GM23338 (cell line): ENCODE measurements around the gene SLC12A3. TPM values are rescaled to one million over a fixed set of nuclear protein-coding genes. Genes with fewer than 3 reads are reported as not detected.

Experiments
- ATAC-seq: fragments of 200-7000 bp; cut with Tn5 transposase; 3 replicates; pipeline ENCODE4 v1.9.1; 2020
- DNase-seq: peaks from one replicate; pipeline ENCODE4 v3.0.0-alpha.2; 2015; ENCODE audit warnings: low spot score
- H2AFZ ChIP-seq: fragments of 200-600 bp; sonication (generic); 2 replicates; pipeline ENCODE4 v1.8.0; 2016; ENCODE audit warnings: antibody characterized with exemption, mild to moderate bottlenecking, moderate library complexity
- H3F3A ChIP-seq: fragments of 200-600 bp; sonication (generic); replicated peaks from 2 replicates; pipeline ENCODE4 v1.8.0; 2017; ENCODE audit warnings: antibody characterized with exemption, mixed run types, low read depth
- H3K27ac ChIP-seq: fragments of 200-600 bp; sonication (generic); 2 replicates; pipeline ENCODE4 v1.6.1; 2016; ENCODE audit warnings: low read depth
- H3K27me3 ChIP-seq: fragments of 200-600 bp; sonication (generic); 2 replicates; pipeline ENCODE4 v1.8.0; 2016; ENCODE audit warnings: mild to moderate bottlenecking, mixed run types, moderate library complexity; ENCODE audit not compliant: insufficient read depth
- H3K36me3 ChIP-seq: fragments of 200-600 bp; sonication (generic); 2 replicates; pipeline ENCODE4 v1.8.0; 2016; ENCODE audit warnings: mild to moderate bottlenecking; ENCODE audit not compliant: insufficient read depth
- H3K4me1 ChIP-seq: fragments of 200-600 bp; sonication (generic); 2 replicates; pipeline ENCODE4 v1.8.0; 2016; ENCODE audit warnings: mild to moderate bottlenecking, moderate library complexity; ENCODE audit not compliant: insufficient read depth
- H3K4me2 ChIP-seq: fragments of 200-600 bp; sonication (generic); 2 replicates; pipeline ENCODE4 v1.7.1; 2017; ENCODE audit warnings: mixed run types
- H3K4me3 ChIP-seq: fragments of 200-600 bp; sonication (generic); 2 replicates; pipeline ENCODE4 v1.6.1; 2016; ENCODE audit warnings: mixed run types
- H3K79me2 ChIP-seq: fragments of 200-600 bp; sonication (generic); replicated peaks from 2 replicates; pipeline ENCODE4 v1.8.0; 2017; ENCODE audit warnings: mild to moderate bottlenecking; ENCODE audit not compliant: insufficient read depth
- H3K9me2 ChIP-seq: fragments of 200-600 bp; sonication (generic); 2 replicates; pipeline ENCODE4 v1.8.0; 2017; ENCODE audit not compliant: insufficient read depth
- H4K20me1 ChIP-seq: fragments of 200-600 bp; sonication (generic); replicated peaks from 2 replicates; pipeline ENCODE4 v1.8.0; 2017; ENCODE audit warnings: mild to moderate bottlenecking; ENCODE audit not compliant: insufficient read depth
- H3K27ac Mint-ChIP-seq: 2 replicates; pipeline ENCODE4 v1.8.0; 2020; ENCODE audit warnings: inconsistent platforms, mild to moderate bottlenecking, moderate library complexity, mixed read lengths
- H3K27me3 Mint-ChIP-seq: 3 replicates; pipeline ENCODE4 v1.8.0; 2022; ENCODE audit warnings: low read depth, mild to moderate bottlenecking, moderate library complexity, mixed read lengths, inconsistent platforms; ENCODE audit not compliant: insufficient read depth, poor library complexity
- H3K36me3 Mint-ChIP-seq: 3 replicates; pipeline ENCODE4 v1.8.0; 2021; ENCODE audit warnings: low read depth, mild to moderate bottlenecking, inconsistent platforms, moderate library complexity, mixed read lengths
- H3K4me1 Mint-ChIP-seq: 3 replicates; pipeline ENCODE4 v1.8.0; 2020; ENCODE audit warnings: mild to moderate bottlenecking, inconsistent platforms, mixed read lengths
- H3K4me3 Mint-ChIP-seq: 3 replicates; pipeline ENCODE4 v1.8.0; 2021; ENCODE audit warnings: moderate library complexity, mild to moderate bottlenecking, inconsistent platforms, mixed read lengths
- H3K9me3 Mint-ChIP-seq: 3 replicates; pipeline ENCODE4 v1.8.0; 2020; ENCODE audit warnings: moderate library complexity, mild to moderate bottlenecking, inconsistent platforms, mixed read lengths
- CREB1 ChIP-seq: fragments of 250-450 bp; sonication (Bioruptor Pico); IDR thresholded peaks from 2 replicates; pipeline ENCODE4 v1.5.0; 2020; ENCODE audit warnings: low read depth, mild to moderate bottlenecking, moderate library complexity
- EZH2 ChIP-seq: fragments of 200-600 bp; sonication (generic); IDR thresholded peaks from one replicate; pipeline ENCODE4 v1.8.0; 2017; ENCODE audit warnings: antibody characterized with exemption, mild to moderate bottlenecking, low read depth; ENCODE audit not compliant: unreplicated experiment
- NANOG ChIP-seq: IDR thresholded peaks from 2 replicates; pipeline ENCODE4 v1.6.1; 2016; ENCODE audit warnings: antibody characterized with exemption, borderline replicate concordance
- ZNF114 ChIP-seq: fragments of 250-450 bp; sonication (Bioruptor Pico); IDR thresholded peaks from 2 replicates; pipeline ENCODE4 v1.5.0; 2020; ENCODE audit warnings: mild to moderate bottlenecking, moderate library complexity
- polyA plus RNA-seq: library from polyadenylated mRNA; unstranded; fragments of >200 nt; fragmentation: Nextera tagmentation; extraction: Ambion mirVana; gene quantifications from 2 replicates; pipeline ENCODE4 v1.2.1, GENCODE V29; 2016
- total RNA-seq: library from RNA; depleted of rRNA; stranded (reverse); fragments of >200 nt; shearing (Covaris generic); gene quantifications from 2 replicates; pipeline ENCODE4 v1.2.3, GENCODE V29; 2014
- TF ChIP-seq, protein P1 (sequence below), 2 experiments: fragments of 200-600 bp in 1 of 2; sonication (generic) in 1 of 2; conservative IDR thresholded peaks; 2 replicates each; pipeline versions ENCODE4 v1.5.1 to v1.6.1; 2016 to 2017; ENCODE audit warnings: antibody characterized with exemption in 2 of 2, low read depth in 2 of 2, mild to moderate bottlenecking in 2 of 2, moderate library complexity in 1 of 2
- TF ChIP-seq, protein P2 (sequence below): IDR thresholded peaks from 2 replicates; pipeline ENCODE4 v1.6.1; 2016; ENCODE audit warnings: antibody characterized with exemption
- TF ChIP-seq, protein P3 (sequence below): fragments of 250-450 bp; sonication (Bioruptor Pico); IDR thresholded peaks from 2 replicates; pipeline ENCODE4 v1.5.0; 2020; ENCODE audit warnings: mild to moderate bottlenecking, moderate library complexity

SLC12A3 gene
- total and polyA plus RNA-seq, 2 experiments from 2014 or later: not detected

DNA sequence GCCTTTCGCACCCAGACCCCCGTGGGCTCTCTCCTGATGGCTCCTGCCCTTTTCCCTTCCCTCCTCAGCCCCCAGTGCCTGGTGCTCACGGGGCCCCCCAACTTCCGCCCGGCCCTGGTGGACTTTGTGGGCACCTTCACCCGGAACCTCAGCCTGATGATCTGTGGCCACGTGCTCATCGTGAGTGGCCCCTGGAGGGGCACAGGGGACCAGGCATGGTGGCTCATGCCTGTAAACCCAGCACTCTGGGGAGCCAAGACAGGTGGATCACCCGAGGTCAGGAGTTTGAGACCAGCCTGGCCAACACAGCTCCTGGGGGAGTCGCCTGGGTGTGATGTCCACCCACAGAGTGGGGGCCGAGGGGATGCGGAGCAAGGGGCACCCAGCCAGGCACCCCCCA is 21.3 kb downstream of the SLC12A3 start:
- Histone ChIP-seq H3K36me3 (no peaks in the 10 kb centered on the region), H3K27me3 (no peaks in the 10 kb centered on the region), H4K20me1 (no peaks in the 10 kb centered on the region), H2AFZ (no peak overlapping the region), H3K4me2 (no peak overlapping the region), H3K4me3 (no peak overlapping the region), H3K27ac (no peak overlapping the region), H3K4me1 (no peaks in the 10 kb centered on the region), H3F3A (no peaks in the 10 kb centered on the region), H3K9me2 (no peaks in the 10 kb centered on the region), H3K79me2 (no peaks in the 10 kb centered on the region)
- TF ChIP-seq, protein P1, sequence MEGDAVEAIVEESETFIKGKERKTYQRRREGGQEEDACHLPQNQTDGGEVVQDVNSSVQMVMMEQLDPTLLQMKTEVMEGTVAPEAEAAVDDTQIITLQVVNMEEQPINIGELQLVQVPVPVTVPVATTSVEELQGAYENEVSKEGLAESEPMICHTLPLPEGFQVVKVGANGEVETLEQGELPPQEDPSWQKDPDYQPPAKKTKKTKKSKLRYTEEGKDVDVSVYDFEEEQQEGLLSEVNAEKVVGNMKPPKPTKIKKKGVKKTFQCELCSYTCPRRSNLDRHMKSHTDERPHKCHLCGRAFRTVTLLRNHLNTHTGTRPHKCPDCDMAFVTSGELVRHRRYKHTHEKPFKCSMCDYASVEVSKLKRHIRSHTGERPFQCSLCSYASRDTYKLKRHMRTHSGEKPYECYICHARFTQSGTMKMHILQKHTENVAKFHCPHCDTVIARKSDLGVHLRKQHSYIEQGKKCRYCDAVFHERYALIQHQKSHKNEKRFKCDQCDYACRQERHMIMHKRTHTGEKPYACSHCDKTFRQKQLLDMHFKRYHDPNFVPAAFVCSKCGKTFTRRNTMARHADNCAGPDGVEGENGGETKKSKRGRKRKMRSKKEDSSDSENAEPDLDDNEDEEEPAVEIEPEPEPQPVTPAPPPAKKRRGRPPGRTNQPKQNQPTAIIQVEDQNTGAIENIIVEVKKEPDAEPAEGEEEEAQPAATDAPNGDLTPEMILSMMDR (conservative IDR thresholded peaks at IDR 0.05; ENCODE audit: low read depth in 2 of 2): no peak
- TF ChIP-seq ZNF114 (no peak), CREB1 (CRISPR knock-in tag) (no peak), EZH2 (no peak)
- peaks cover 37% of the 10 kb centered on the region for H3K9me3 Mint-ChIP-seq
- peaks cover 16% of the 10 kb centered on the region for H3K36me3 Mint-ChIP-seq
- DNase-seq (no peak), ATAC-seq (no peak)
- H3K27ac Mint-ChIP-seq: no peak overlapping the region
- no peak overlapping the region for H3K4me3 Mint-ChIP-seq
- no peaks in the 10 kb centered on the region for H3K4me1 Mint-ChIP-seq
- H3K27me3 Mint-ChIP-seq: peaks cover 5% of the 10 kb centered on the region

DNA sequence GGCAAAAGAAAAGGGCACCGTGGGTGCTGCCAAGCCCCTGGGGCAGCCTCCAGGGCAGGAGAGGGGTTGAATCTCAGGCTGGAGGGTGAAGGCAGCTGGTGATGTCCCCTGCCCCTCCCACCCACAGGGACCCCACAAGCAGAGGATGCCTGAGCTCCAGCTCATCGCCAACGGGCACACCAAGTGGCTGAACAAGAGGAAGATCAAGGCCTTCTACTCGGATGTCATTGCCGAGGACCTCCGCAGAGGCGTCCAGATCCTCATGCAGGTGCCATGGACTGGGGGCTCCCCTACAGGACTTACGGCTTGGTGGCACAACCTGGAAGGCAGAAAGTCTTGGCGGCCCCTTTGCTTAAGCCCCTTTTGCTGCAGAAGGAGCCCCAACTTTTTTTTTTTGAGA is 21.8 kb downstream of the SLC12A3 start:
- H3K36me3 Mint-ChIP-seq: peaks cover 16% of the 10 kb centered on the region

More for the DNA sequence above, 21.8 kb downstream of the SLC12A3 start:
- no peak overlapping the region for H3K27ac ChIP-seq
- H3F3A ChIP-seq: no peaks in the 10 kb centered on the region
- no peaks in the 10 kb centered on the region for H3K4me1 Mint-ChIP-seq
- H3K9me3 Mint-ChIP-seq: peaks cover 37% of the 10 kb centered on the region
- no peak for TF ChIP-seq CREB1 (CRISPR knock-in tag)
- TF ChIP-seq, protein P2, sequence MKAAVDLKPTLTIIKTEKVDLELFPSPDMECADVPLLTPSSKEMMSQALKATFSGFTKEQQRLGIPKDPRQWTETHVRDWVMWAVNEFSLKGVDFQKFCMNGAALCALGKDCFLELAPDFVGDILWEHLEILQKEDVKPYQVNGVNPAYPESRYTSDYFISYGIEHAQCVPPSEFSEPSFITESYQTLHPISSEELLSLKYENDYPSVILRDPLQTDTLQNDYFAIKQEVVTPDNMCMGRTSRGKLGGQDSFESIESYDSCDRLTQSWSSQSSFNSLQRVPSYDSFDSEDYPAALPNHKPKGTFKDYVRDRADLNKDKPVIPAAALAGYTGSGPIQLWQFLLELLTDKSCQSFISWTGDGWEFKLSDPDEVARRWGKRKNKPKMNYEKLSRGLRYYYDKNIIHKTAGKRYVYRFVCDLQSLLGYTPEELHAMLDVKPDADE: no peak
- TF ChIP-seq EZH2: no peak
- TF ChIP-seq, protein P3, sequence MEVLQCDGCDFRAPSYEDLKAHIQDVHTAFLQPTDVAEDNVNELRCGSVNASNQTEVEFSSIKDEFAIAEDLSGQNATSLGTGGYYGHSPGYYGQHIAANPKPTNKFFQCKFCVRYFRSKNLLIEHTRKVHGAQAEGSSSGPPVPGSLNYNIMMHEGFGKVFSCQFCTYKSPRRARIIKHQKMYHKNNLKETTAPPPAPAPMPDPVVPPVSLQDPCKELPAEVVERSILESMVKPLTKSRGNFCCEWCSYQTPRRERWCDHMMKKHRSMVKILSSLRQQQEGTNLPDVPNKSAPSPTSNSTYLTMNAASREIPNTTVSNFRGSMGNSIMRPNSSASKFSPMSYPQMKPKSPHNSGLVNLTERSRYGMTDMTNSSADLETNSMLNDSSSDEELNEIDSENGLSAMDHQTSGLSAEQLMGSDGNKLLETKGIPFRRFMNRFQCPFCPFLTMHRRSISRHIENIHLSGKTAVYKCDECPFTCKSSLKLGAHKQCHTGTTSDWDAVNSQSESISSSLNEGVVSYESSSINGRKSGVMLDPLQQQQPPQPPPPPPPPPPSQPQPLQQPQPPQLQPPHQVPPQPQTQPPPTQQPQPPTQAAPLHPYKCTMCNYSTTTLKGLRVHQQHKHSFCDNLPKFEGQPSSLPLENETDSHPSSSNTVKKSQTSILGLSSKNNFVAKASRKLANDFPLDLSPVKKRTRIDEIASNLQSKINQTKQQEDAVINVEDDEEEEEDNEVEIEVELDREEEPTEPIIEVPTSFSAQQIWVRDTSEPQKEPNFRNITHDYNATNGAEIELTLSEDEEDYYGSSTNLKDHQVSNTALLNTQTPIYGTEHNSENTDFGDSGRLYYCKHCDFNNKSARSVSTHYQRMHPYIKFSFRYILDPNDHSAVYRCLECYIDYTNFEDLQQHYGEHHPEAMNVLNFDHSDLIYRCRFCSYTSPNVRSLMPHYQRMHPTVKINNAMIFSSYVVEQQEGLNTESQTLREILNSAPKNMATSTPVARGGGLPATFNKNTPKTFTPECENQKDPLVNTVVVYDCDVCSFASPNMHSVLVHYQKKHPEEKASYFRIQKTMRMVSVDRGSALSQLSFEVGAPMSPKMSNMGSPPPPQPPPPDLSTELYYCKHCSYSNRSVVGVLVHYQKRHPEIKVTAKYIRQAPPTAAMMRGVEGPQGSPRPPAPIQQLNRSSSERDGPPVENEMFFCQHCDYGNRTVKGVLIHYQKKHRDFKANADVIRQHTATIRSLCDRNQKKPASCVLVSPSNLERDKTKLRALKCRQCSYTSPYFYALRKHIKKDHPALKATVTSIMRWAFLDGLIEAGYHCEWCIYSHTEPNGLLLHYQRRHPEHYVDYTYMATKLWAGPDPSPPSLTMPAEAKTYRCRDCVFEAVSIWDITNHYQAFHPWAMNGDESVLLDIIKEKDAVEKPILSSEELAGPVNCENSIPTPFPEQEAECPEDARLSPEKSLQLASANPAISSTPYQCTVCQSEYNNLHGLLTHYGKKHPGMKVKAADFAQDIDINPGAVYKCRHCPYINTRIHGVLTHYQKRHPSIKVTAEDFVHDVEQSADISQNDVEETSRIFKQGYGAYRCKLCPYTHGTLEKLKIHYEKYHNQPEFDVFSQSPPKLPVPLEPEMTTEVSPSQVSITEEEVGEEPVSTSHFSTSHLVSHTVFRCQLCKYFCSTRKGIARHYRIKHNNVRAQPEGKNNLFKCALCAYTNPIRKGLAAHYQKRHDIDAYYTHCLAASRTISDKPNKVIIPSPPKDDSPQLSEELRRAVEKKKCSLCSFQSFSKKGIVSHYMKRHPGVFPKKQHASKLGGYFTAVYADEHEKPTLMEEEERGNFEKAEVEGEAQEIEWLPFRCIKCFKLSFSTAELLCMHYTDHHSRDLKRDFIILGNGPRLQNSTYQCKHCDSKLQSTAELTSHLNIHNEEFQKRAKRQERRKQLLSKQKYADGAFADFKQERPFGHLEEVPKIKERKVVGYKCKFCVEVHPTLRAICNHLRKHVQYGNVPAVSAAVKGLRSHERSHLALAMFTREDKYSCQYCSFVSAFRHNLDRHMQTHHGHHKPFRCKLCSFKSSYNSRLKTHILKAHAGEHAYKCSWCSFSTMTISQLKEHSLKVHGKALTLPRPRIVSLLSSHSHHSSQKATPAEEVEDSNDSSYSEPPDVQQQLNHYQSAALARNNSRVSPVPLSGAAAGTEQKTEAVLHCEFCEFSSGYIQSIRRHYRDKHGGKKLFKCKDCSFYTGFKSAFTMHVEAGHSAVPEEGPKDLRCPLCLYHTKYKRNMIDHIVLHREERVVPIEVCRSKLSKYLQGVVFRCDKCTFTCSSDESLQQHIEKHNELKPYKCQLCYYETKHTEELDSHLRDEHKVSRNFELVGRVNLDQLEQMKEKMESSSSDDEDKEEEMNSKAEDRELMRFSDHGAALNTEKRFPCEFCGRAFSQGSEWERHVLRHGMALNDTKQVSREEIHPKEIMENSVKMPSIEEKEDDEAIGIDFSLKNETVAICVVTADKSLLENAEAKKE (CRISPR knock-in tag): no peak
- no peak for TF ChIP-seq NANOG
- no peak overlapping the region for H3K4me3 ChIP-seq
- H3K79me2 ChIP-seq: no peaks in the 10 kb centered on the region
- H2AFZ ChIP-seq: no peak overlapping the region
- no peak overlapping the region for H3K4me2 ChIP-seq
- no peak for DNase-seq
- no peaks in the 10 kb centered on the region for H3K9me2 ChIP-seq
- H3K27me3 Mint-ChIP-seq: peaks cover 7% of the 10 kb centered on the region
- no peaks in the 10 kb centered on the region for H4K20me1 ChIP-seq
- no peak for ATAC-seq
- H3K27me3 ChIP-seq: no peaks in the 10 kb centered on the region
- H3K36me3 ChIP-seq: no peaks in the 10 kb centered on the region
- H3K4me3 Mint-ChIP-seq: no peak overlapping the region
- H3K27ac Mint-ChIP-seq: no peak overlapping the region
- H3K4me1 ChIP-seq: no peaks in the 10 kb centered on the region
